WTC11 (cell line): ENCODE measurements around the gene ALX4. TPM values are rescaled to one million over a fixed set of nuclear protein-coding genes. Genes with fewer than 3 reads are reported as not detected.

ENCODE experiments used
- ATAC-seq: fragments of 200-7000 bp; cut with Tn5 transposase; 2 replicates; pipeline ENCODE4 v1.10.0; 2021; ENCODE audit warnings: mild to moderate bottlenecking, moderate library complexity
- CTCF ChIA-PET: fragments of 300-600 bp; sonication (Branson Sonifier 250); formaldehyde crosslinking; loops from one replicate; lab custom pipeline; 2021; ENCODE audit warnings: antibody characterized with exemption; lab: Charles Lee
- POLR2A ChIA-PET: fragments of 350-600 bp; sonication (Branson Sonifier 250); formaldehyde crosslinking; loops from one replicate; lab custom pipeline; 2021; ENCODE audit warnings: antibody characterized with exemption; lab: Charles Lee
- DNase-seq: peaks from one replicate; pipeline ENCODE4 v3.0.0; 2021; ENCODE audit warnings: low spot score
- H3K27ac Mint-ChIP-seq: 2 replicates; pipeline ENCODE4 v1.8.0; 2021; ENCODE audit warnings: mixed read lengths
- H3K27me3 Mint-ChIP-seq: 2 replicates; pipeline ENCODE4 v1.8.0; 2021; ENCODE audit warnings: low read depth, mild to moderate bottlenecking, moderate library complexity, mixed read lengths
- H3K36me3 Mint-ChIP-seq: 2 replicates; pipeline ENCODE4 v1.8.0; 2021; ENCODE audit warnings: mixed read lengths
- H3K4me1 Mint-ChIP-seq: 2 replicates; pipeline ENCODE4 v1.8.0; 2022; ENCODE audit warnings: mixed read lengths
- H3K4me3 Mint-ChIP-seq: 2 replicates; pipeline ENCODE4 v1.8.0; 2021; ENCODE audit warnings: mild to moderate bottlenecking, moderate library complexity, mixed read lengths
- H3K9me3 Mint-ChIP-seq: 2 replicates; pipeline ENCODE4 v1.8.0; 2021; ENCODE audit warnings: mixed read lengths
- AFF4 ChIP-seq: sonication (generic); formaldehyde crosslinking; IDR thresholded peaks from 2 replicates; pipeline ENCODE4 v1.8.1; 2023; ENCODE audit warnings: mild to moderate bottlenecking, missing genetic modification reagents, borderline replicate concordance
- ARID4B ChIP-seq: sonication (generic); formaldehyde crosslinking; IDR thresholded peaks from 2 replicates; pipeline ENCODE4 v1.8.0; 2023; ENCODE audit warnings: missing genetic modification reagents, mild to moderate bottlenecking, borderline replicate concordance
- ATF1 ChIP-seq: sonication (generic); formaldehyde crosslinking; IDR thresholded peaks from 2 replicates; pipeline ENCODE4 v1.8.1; 2023; ENCODE audit warnings: mild to moderate bottlenecking, moderate library complexity, missing genetic modification reagents
- E2F1 ChIP-seq: sonication (generic); formaldehyde crosslinking; IDR thresholded peaks from 2 replicates; pipeline ENCODE4 v1.8.0; 2022; ENCODE audit warnings: mild to moderate bottlenecking, missing genetic modification reagents
- ERG ChIP-seq: fragments of 250-450 bp; sonication (Bioruptor Pico); IDR thresholded peaks from 2 replicates; pipeline ENCODE4 v1.8.0; 2021; ENCODE audit warnings: mild to moderate bottlenecking
- GABPB1 ChIP-seq: sonication (generic); formaldehyde crosslinking; IDR thresholded peaks from 2 replicates; pipeline ENCODE4 v1.8.1; 2023; ENCODE audit warnings: mild to moderate bottlenecking, missing genetic modification reagents
- GTF2I ChIP-seq: fragments of 250-450 bp; sonication (Bioruptor Pico); conservative IDR thresholded peaks from 2 replicates; pipeline ENCODE4 v1.4.0; 2021; ENCODE audit warnings: mild to moderate bottlenecking
- MAX ChIP-seq: sonication (generic); formaldehyde crosslinking; IDR thresholded peaks from 2 replicates; pipeline ENCODE4 v1.8.0; 2022; ENCODE audit warnings: mild to moderate bottlenecking, missing genetic modification reagents
- MLX ChIP-seq: sonication (generic); formaldehyde crosslinking; IDR thresholded peaks from 2 replicates; pipeline ENCODE4 v1.8.1; 2023; ENCODE audit warnings: mild to moderate bottlenecking, missing genetic modification reagents, moderate library complexity
- MXD4 ChIP-seq: fragments of 250-450 bp; sonication (Bioruptor Pico); IDR thresholded peaks from 2 replicates; pipeline ENCODE4 v1.8.0; 2021; ENCODE audit warnings: mild to moderate bottlenecking, moderate library complexity, borderline replicate concordance
- NR2C2 ChIP-seq: sonication (generic); formaldehyde crosslinking; IDR thresholded peaks from 2 replicates; pipeline ENCODE4 v1.8.0; 2022; ENCODE audit warnings: mild to moderate bottlenecking, missing genetic modification reagents
- SMAD3 ChIP-seq: sonication (generic); formaldehyde crosslinking; IDR thresholded peaks from 2 replicates; pipeline ENCODE4 v1.8.0; 2022; ENCODE audit warnings: missing genetic modification reagents, mild to moderate bottlenecking, borderline replicate concordance
- TCF7 ChIP-seq: sonication (generic); formaldehyde crosslinking; IDR thresholded peaks from 2 replicates; pipeline ENCODE4 v1.8.0; 2022; ENCODE audit warnings: mild to moderate bottlenecking, low read depth, missing genetic modification reagents, moderate library complexity
- ZMAT4 ChIP-seq: fragments of 250-450 bp; sonication (Bioruptor Pico); IDR thresholded peaks from 2 replicates; pipeline ENCODE4 v1.9.0; 2021; ENCODE audit warnings: mild to moderate bottlenecking
- ZNF138 ChIP-seq: sonication (generic); formaldehyde crosslinking; conservative IDR thresholded peaks from 2 replicates; pipeline ENCODE4 v1.8.1; 2022; ENCODE audit warnings: mild to moderate bottlenecking, moderate library complexity, missing genetic modification reagents
- ZNF281 ChIP-seq: sonication (generic); formaldehyde crosslinking; IDR thresholded peaks from 2 replicates; pipeline ENCODE4 v1.8.0; 2023; ENCODE audit warnings: mild to moderate bottlenecking, missing genetic modification reagents
- total RNA-seq: library from RNA; stranded (reverse); gene quantifications from 3 replicates; pipeline ENCODE4 v1.2.3, GENCODE V29; 2021
- TF ChIP-seq, protein P1 (sequence below): sonication (generic); formaldehyde crosslinking; IDR thresholded peaks from 2 replicates; pipeline ENCODE4 v1.8.1; 2023; ENCODE audit warnings: mild to moderate bottlenecking, moderate library complexity, missing genetic modification reagents

Gene ALX4
- total RNA-seq, 1 experiment from 2014 or later, result not detected

GRCh38 chr11:44275961-44276550, 33.9 kb downstream of the ALX4 start (continued):
- TF ChIP-seq, protein P1, sequence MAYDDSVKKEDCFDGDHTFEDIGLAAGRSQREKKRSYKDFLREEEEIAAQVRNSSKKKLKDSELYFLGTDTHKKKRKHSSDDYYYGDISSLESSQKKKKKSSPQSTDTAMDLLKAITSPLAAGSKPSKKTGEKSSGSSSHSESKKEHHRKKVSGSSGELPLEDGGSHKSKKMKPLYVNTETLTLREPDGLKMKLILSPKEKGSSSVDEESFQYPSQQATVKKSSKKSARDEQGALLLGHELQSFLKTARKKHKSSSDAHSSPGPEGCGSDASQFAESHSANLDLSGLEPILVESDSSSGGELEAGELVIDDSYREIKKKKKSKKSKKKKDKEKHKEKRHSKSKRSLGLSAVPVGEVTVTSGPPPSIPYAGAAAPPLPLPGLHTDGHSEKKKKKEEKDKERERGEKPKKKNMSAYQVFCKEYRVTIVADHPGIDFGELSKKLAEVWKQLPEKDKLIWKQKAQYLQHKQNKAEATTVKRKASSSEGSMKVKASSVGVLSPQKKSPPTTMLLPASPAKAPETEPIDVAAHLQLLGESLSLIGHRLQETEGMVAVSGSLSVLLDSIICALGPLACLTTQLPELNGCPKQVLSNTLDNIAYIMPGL, result no peak
- TF ChIP-seq MXD4 (CRISPR knock-in tag), result no peak
- TF ChIP-seq NR2C2 (CRISPR knock-in tag), result no peak

DNA sequence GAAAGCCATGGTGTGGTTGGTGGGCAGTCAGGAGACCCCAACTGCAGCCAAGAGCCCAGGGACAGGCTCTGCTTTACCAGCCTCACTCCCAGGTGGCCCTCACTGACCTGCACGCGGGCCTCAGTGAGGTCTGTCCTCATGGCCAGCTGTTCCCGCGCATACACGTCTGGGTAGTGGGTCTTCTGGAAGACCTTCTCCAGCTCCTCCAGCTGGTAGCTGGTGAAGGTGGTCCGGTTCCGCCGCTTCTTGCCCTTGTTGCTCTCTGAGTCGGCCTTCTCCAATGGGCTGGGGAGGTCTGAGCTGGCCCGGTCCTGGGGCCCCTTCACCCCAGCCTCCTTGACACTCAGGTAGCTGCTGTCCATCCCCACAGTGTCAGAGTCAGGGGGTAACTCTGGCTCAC, 34.7 kb downstream of the ALX4 start:
- Mint-ChIP-seq H3K27ac (no peak overlapping the region), H3K36me3 (no peaks in the 10 kb centered on the region), H3K9me3 (0 out of 2 replicates have a peak, but pooled peaks cover 3% of the 10 kb centered on the region), H3K4me1 (no peaks in the 10 kb centered on the region), H3K4me3 (no peak overlapping the region), H3K27me3 (no peaks in the 10 kb centered on the region)
- no peak for ATAC-seq
- DNase-seq, result no peak
- POLR2A ChIA-PET, result no interaction called here
- CTCF ChIA-PET, result no interaction called here
- TF ChIP-seq GABPB1 (CRISPR knock-in tag) (no peak), NR2C2 (CRISPR knock-in tag) (no peak), ZMAT4 (CRISPR knock-in tag) (no peak), GTF2I (CRISPR knock-in tag) (no peak), ERG (CRISPR knock-in tag) (no peak), AFF4 (CRISPR knock-in tag) (no peak), ATF1 (CRISPR knock-in tag) (no peak), TCF7 (CRISPR knock-in tag) (no peak), MAX (CRISPR knock-in tag) (no peak), MLX (CRISPR knock-in tag) (no peak), E2F1 (CRISPR knock-in tag) (no peak), ZNF138 (no peak), SMAD3 (CRISPR knock-in tag) (no peak), ZNF281 (CRISPR knock-in tag) (no peak), ARID4B (no peak)
